ENCODE data around the gene TTC34. TPM values are rescaled to one million over a fixed set of nuclear protein-coding genes. Genes with fewer than 3 reads are reported as not detected.
"Not testable (repeated sequence)": the region's sequence is repeated elsewhere in the genome, so short reads cannot be mapped to it uniquely, and the experiment has no call there.

TTC34 gene
- polyA plus RNA-seq, 12 donors: 0.08 to 0.94 (median 0.27) TPM; not detected in 2

- DNase-seq: not testable (repeated sequence)
These were observed 117.5 kb downstream of the TTC34 start for GRCh38 chr1:2684000-2684399.

- DNase-seq: not testable (repeated sequence)
These were observed 118.2 kb downstream of the TTC34 start for GRCh38 chr1:2683321-2683741.

- not testable (repeated sequence) for DNase-seq
These were observed 118.6 kb downstream of the TTC34 start for GRCh38 chr1:2682879-2683278.

DNA sequence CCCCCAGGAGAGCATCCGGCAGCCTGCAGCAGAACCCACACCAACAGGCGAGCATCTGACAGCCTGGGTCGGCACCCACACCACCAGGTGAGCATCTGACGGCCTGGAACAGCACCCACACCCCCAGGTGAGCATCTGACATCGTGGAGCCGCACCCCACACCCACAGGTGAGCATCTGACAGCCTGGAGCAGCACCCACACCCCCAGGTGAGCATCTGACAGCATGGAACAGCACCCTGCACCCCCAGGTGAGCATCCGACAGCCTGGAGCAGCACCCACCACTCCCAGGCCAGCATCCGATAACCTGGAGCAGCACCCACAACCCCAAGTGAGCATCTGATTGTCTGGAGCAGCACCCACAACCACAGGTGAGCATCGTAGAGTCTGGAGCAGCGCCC lies 124.8 kb downstream of the TTC34 start:
- DNase-seq: not testable (repeated sequence)

DNA sequence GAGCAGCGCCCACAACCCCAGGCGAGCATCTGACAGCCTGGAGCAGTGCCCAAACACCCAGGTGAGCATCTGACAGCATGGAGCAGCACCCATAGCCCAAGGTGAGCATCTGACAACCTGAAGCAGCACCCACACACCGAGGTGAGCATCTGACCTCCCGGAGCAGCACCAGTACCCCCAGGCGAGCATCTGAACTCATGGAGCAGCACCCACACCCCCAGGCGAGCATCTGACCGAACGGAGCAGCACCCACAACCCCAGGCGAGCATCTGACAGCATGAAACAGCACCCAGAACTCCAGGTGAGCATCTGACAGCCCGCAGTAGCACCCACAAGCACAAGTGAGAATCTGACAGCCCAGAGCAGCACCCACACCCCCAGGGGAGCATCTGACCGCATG lies 129.8 kb downstream of the TTC34 start:
- not testable (repeated sequence) for DNase-seq

GRCh38 chr1:2659806-2660205 lies 141.7 kb downstream of the TTC34 start:
- DNase-seq: not testable (repeated sequence)

DNA sequence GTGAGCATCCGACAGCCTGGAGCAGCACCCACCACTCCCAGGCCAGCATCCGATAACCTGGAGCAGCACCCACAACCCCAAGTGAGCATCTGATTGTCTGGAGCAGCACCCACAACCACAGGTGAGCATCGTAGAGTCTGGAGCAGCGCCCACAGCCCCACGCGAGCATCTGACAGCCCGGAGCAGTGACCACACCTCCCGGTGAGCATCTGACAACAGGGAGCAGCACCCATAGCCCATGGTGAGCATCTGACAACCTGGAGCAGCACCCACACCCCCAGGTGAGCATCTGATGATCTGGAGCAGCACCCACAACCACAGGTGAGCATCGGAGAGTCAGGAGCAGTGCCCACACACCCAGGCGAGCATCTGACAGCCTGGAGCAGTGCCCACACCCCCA lies 143.6 kb downstream of the TTC34 start:
- not testable (repeated sequence) for DNase-seq

- not testable (repeated sequence) for DNase-seq
These were observed 144.4 kb downstream of the TTC34 start for GRCh38 chr1:2657124-2657523.

- DNase-seq: not testable (repeated sequence)
These were observed 145.7 kb downstream of the TTC34 start for GRCh38 chr1:2655598-2656434.

GRCh38 chr1:2654443-2654948 lies 147.0 kb downstream of the TTC34 start:
- not testable (repeated sequence) for DNase-seq

GRCh38 chr1:2653741-2654442 lies 147.6 kb downstream of the TTC34 start:
- not testable (repeated sequence) for DNase-seq

GRCh38 chr1:2652926-2653571 lies 148.4 kb downstream of the TTC34 start:
- not testable (repeated sequence) for DNase-seq

DNA sequence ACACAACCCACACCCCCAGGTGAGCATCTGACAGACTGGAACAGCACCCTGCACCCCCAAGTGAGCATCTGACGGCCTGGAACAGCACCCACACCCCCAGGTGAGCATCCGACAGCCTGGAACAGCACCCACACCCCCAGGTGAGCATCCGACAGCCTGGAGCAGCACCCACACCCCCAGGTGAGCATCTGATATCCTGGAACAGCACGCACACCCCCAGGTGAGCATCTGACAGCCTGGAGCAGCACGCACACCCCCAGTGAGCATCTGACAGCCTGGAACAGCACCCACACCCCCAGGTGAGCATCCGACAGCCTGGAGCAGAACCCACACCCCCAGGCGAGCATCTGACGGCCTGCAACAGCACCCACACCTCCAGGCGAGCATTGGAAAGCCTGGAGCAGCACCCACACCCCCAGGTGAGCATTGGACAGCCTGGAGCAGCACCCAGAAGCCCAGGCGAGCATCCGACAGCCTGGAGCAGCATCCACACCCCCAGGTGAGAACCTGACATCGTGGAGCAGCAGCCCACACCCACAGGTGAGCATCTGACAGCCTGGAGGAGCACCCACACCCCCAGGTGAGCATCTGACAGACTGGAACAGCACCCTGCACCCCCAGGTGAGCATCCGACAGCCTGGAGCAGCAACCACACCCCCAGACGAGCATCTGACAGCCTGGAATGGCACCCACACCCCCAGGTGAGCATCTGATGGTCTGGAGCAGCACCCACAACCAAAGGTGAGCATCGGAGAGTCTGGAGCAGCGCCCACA lies 149.2 kb downstream of the TTC34 start:
- not testable (repeated sequence) for DNase-seq

- no peak for DNase-seq
These were observed 150.4 kb downstream of the TTC34 start for GRCh38 chr1:2650967-2651645.

DNA sequence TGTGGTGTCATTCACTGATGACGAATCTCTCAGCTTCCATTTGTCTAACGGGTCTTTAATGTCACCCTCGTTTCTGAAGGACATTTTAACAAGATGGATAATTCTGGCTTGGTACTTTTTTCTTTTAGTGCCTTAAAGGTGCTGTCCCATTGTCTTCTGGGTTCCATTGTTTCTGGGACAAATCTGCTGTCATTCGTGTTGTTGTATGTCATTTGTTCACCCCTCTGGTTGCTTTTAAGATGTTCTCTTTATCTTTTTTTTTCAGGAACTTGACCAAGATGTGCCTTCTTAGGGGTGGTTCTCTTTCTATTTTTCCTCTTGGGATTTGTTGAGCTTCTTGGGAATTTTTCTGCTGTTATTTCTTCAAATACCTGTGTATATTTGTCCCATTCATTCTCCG lies 154.7 kb downstream of the TTC34 start:
- DNase-seq: no peak

DNA sequence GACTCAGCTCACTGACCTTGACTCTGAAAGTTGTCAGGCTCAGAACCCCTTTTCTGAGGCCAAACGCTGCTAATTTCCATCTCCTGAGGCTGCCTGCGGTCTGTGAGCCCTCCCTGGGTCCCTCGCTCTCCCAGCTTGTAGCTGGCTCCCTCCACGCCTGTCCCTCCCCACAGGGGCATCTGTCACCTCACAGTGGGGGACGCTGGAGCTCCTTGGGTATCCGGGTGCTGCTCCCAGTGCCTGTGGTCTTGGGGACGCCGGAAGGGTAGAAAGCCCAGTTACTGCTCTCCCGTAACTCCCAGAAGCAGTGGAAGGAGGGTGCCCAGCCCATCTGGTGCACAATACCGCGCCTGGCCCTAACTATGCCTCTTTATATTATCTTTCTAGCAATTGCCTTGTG lies 155.7 kb downstream of the TTC34 start:
- no peak for DNase-seq

- no peak for DNase-seq
These were observed 156.3 kb downstream of the TTC34 start for GRCh38 chr1:2645143-2645542.

DNA sequence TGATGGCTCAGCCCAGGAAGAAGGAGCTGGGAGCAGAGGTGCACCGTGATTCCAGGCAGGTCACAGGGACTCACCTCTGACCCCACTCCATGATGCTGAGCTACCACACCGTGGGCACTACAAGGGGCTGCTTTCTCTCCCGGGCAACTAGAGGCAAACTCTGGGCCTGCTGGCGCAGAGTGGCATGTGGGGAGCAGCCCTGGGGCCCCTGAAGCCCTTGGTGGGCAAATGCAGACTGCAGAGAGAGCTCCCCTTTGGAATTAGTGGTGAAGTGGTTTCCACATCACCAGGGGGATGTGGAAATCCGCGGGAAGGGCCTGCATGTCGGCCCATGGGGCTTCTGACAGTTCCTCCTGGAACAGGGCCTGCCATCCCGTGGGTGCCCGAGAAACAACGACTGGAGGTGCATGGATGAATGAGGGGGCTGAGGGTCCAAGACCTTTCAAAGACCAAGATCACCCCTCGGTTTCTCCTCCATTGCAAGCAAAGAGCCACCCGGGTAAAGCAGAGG lies 156.8 kb downstream of the TTC34 start:
- no peak for DNase-seq

GRCh38 chr1:2644171-2644570 lies 157.3 kb downstream of the TTC34 start:
- DNase-seq: no peak

GRCh38 chr1:2643414-2644077 lies 157.9 kb downstream of the TTC34 start:
- DNase-seq: no peak

Data from muscle of arm (tissue), 12 donors.